Smooth muscle cell (in vitro differentiated cells): ENCODE data around the gene TMIE. TPM values are rescaled to one million over a fixed set of nuclear protein-coding genes. Genes with fewer than 3 reads are reported as not detected.
A peak's percentile ranks its signal among the peaks of the same experiment; 100 is the strongest.

Experiments
- DNase-seq: peaks from one replicate; lab custom pipeline; 2025; ENCODE audit not compliant: unreplicated experiment; lab: John Stamatoyannopoulos, UW
- H2AFZ ChIP-seq: fragments of 200-600 bp; sonication (generic); 2 replicates; pipeline ENCODE4 v1.6.0; 2016; ENCODE audit warnings: antibody characterized with exemption, low read depth, mild to moderate bottlenecking
- H3F3A ChIP-seq: fragments of 200-600 bp; sonication (generic); 2 replicates; pipeline ENCODE4 v1.6.0; 2017; ENCODE audit warnings: antibody characterized with exemption, low read depth
- H3K27ac ChIP-seq: fragments of 200-600 bp; sonication (generic); 2 replicates; pipeline ENCODE4 v1.5.1; 2016; ENCODE audit warnings: low read depth, mild to moderate bottlenecking
- H3K27me3 ChIP-seq: fragments of 200-600 bp; sonication (generic); 2 replicates; pipeline ENCODE4 v1.6.1; 2016; ENCODE audit warnings: low read depth, mild to moderate bottlenecking
- H3K36me3 ChIP-seq: fragments of 200-600 bp; sonication (generic); 2 replicates; pipeline ENCODE4 v1.5.1; 2016; ENCODE audit warnings: low read depth
- H3K4me1 ChIP-seq: fragments of 200-600 bp; sonication (generic); 2 replicates; pipeline ENCODE4 v1.5.1; 2016; ENCODE audit warnings: low read depth
- H3K4me2 ChIP-seq: fragments of 200-600 bp; sonication (generic); 2 replicates; pipeline ENCODE4 v1.6.0; 2016; ENCODE audit warnings: mild to moderate bottlenecking
- H3K4me3 ChIP-seq: fragments of 200-600 bp; sonication (generic); 2 replicates; pipeline ENCODE4 v1.5.1; 2016; ENCODE audit warnings: mild to moderate bottlenecking
- H3K79me2 ChIP-seq: fragments of 200-600 bp; sonication (generic); 2 replicates; pipeline ENCODE4 v1.6.0; 2016; ENCODE audit warnings: low read depth, mild to moderate bottlenecking
- H3K9ac ChIP-seq: fragments of 200-600 bp; sonication (generic); 2 replicates; pipeline ENCODE4 v1.6.0; 2016; ENCODE audit warnings: low read depth
- H3K9me3 ChIP-seq: fragments of 200-600 bp; sonication (generic); replicated peaks from 2 replicates; pipeline ENCODE4 v1.5.1; 2016; ENCODE audit warnings: low read depth
- H4K20me1 ChIP-seq: fragments of 200-600 bp; sonication (generic); 2 replicates; pipeline ENCODE4 v1.6.0; 2016; ENCODE audit warnings: low read depth
- WGBS: methylation state at CpG from one replicate; pipeline ENCODE4 v1.1.7; 2016; ENCODE audit warnings: low lambda C conversion rate; 5-methylcytosine and 5-hydroxymethylcytosine counted together
- polyA plus RNA-seq: library from polyadenylated mRNA; unstranded; fragments of >200 nt; fragmentation: Nextera tagmentation; extraction: Ambion mirVana; gene quantifications from 2 replicates; pipeline ENCODE4 v1.2.1, GENCODE V29; 2016
- total RNA-seq: library from RNA; depleted of rRNA; stranded (reverse); fragments of >200 nt; gene quantifications from 2 replicates; pipeline ENCODE4 v1.2.3, GENCODE V29; 2014
- TF ChIP-seq, protein P1 (sequence below): fragments of 200-600 bp; sonication (generic); IDR thresholded peaks from 2 replicates; pipeline ENCODE4 v1.5.1; 2017; ENCODE audit warnings: borderline replicate concordance, mild to moderate bottlenecking, antibody characterized with exemption; ENCODE audit not compliant: insufficient read depth, poor library complexity, severe bottlenecking

Gene TMIE
- total and polyA plus RNA-seq, 2 experiments from 2014 or later, result 0.67 to 1.1 TPM

DNA sequence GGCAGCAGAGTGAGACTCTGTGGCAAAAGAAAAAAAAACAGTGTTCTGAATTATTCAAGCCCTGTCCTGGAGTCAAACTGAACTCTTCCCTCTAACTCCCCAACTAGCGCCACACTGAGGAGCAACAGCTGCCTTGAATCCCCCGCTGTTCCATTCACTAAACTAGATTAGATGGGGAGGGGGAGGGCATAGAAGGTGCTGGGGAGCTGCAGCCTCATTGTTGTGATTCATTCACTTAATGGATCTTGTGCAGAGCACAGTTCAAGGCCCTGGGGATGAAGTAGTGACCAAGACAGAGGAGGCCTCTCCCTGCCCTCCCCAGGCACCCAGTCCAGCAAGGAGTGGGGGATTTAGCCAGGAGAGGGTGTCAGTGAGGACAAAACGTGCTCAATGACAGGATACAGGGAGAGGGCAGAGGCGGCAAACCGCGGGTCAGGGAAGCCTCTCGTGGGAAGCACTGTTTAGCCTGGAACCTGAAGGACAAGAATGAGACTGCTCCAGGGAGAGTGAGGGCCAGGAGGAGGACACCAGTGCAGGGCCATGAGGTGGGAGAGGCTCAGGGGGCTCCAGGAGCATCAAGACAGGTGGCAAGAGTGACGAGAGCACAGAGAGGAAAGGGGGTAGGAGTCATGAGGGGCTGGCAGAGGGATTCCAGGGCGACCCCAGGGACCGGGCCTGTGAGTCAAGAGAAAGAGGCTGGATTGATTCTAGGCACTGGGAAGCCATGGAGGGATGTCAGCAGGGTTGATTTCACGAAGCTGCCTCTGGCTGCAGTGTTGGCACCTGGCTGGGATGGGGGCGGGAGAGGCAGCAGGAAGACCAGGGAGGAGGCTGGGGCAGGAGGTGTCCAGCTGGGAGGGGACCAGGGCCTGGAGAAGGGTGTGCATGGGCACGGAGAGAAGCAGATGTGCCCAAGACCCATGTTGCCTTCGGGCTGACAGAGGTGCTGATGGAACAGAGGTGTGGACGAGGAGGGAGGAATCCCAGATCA lies 39.1 kb upstream of the TMIE start:
- Histone ChIP-seq H3F3A (no peaks in the 10 kb centered on the region), H3K27ac (no peak overlapping the region), H3K9ac (no peak overlapping the region), H3K4me1 (peaks cover 21% of the 10 kb centered on the region), H2AFZ (no peak overlapping the region), H3K36me3 (no peaks in the 10 kb centered on the region), H3K4me3 (no peak overlapping the region), H3K27me3 (no peaks in the 10 kb centered on the region), H3K79me2 (no peaks in the 10 kb centered on the region), H3K9me3 (no peaks in the 10 kb centered on the region), H3K4me2 (no peak overlapping the region), H4K20me1 (no peaks in the 10 kb centered on the region)
- TF ChIP-seq, protein P1, sequence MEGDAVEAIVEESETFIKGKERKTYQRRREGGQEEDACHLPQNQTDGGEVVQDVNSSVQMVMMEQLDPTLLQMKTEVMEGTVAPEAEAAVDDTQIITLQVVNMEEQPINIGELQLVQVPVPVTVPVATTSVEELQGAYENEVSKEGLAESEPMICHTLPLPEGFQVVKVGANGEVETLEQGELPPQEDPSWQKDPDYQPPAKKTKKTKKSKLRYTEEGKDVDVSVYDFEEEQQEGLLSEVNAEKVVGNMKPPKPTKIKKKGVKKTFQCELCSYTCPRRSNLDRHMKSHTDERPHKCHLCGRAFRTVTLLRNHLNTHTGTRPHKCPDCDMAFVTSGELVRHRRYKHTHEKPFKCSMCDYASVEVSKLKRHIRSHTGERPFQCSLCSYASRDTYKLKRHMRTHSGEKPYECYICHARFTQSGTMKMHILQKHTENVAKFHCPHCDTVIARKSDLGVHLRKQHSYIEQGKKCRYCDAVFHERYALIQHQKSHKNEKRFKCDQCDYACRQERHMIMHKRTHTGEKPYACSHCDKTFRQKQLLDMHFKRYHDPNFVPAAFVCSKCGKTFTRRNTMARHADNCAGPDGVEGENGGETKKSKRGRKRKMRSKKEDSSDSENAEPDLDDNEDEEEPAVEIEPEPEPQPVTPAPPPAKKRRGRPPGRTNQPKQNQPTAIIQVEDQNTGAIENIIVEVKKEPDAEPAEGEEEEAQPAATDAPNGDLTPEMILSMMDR, result no peak
- DNase-seq, result no peak
- 78% methylated on average over 15 of the region's 15 CpGs for WGBS

DNA sequence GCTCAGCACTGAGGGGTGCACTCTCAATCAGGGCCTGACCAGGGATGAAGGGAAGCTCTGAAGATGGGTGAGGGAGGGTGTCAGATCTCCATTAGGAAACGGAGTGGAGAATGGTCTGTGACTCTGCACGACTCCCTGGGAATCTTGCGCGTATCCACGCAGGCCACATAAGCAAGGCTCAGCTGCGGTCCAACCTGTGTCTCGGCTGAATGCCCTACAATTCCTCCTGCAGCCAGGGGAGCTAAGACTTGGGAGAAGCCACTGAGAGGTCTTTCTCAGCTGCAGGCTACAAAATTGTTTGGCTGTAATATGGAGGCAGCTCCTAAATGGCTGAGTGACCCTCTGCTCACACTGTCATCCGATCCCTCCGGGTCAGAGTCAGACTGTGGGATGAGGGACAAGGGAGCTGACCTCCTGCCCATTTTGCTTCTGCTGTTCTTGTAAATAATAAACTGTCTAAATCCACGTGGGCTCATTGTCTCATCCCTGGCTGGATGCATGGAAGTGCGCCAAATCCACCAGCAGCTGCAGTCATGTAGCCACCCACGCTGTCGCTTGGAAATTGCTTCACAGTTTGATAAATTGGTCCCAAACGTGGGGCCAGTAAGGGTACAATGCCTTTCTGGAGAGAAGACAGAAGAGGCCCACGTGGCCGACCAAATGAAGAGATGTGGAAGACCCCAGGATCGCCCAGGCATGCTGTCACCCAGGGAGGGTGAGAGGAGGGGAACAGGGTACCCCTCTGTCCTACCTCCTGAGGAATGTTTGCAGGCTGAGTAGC lies 38.2 kb upstream of the TMIE start:
- no peak overlapping the region for H2AFZ ChIP-seq
- H3K9me3 ChIP-seq, result no peaks in the 10 kb centered on the region
- no peak overlapping the region for H3K27ac ChIP-seq
- WGBS, result 56% methylated on average over 17 of the region's 17 CpGs
- H3K36me3 ChIP-seq, result no peaks in the 10 kb centered on the region
- peak overlapping the region; percentile 64 for H3K4me2 ChIP-seq
- TF ChIP-seq, protein P1, result no peak
- no peaks in the 10 kb centered on the region for H4K20me1 ChIP-seq
- H3F3A ChIP-seq, result no peaks in the 10 kb centered on the region
- H3K79me2 ChIP-seq, result no peaks in the 10 kb centered on the region
- no peak for DNase-seq
- H3K27me3 ChIP-seq, result no peaks in the 10 kb centered on the region
- peaks cover 21% of the 10 kb centered on the region for H3K4me1 ChIP-seq
- H3K9ac ChIP-seq, result no peak overlapping the region
- H3K4me3 ChIP-seq, result no peak overlapping the region

DNA sequence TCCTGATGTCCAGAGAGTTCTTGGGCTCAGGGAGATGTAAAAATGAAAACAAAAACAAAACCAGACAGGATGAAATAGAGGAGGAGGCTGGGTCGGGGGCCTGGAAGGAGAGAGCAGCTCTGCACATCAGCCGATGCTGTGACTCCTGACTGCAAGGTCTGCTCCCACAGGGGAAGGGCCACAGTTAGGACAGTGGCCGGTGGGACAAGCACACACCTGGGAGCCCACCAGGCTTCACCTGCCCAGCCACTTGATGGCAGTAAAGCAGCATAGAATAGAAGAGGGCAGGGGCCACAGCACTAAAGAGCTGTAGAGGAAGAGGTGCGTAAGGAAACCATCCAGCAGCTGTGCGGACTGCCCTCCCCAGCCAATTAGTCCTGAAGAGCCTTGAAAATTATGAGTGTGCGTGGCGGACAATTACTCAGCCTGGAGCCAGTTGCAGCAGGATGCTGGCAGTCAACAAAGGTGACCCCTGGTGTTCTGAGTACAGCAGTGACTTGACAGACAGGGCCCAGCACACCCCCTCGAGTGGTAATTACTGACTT lies 37.5 kb upstream of the TMIE start:
- no peaks in the 10 kb centered on the region for H3K36me3 ChIP-seq
- WGBS, result 64% methylated on average over 8 of the region's 8 CpGs

More for the DNA sequence above, 37.5 kb upstream of the TMIE start:
- Histone ChIP-seq H3F3A (no peaks in the 10 kb centered on the region), H3K79me2 (no peaks in the 10 kb centered on the region), H4K20me1 (no peaks in the 10 kb centered on the region), H2AFZ (no peak overlapping the region), H3K4me3 (no peak overlapping the region), H3K27me3 (no peaks in the 10 kb centered on the region), H3K4me1 (peaks cover 21% of the 10 kb centered on the region), H3K9ac (no peak overlapping the region), H3K9me3 (no peaks in the 10 kb centered on the region), H3K27ac (no peak overlapping the region), H3K4me2 (peak overlapping the region; percentile 64)
- no peak for DNase-seq
- TF ChIP-seq, protein P1, result no peak
